A204.1 (cell line): ENCODE results near the gene MYO7A.

ENCODE experiments used
- FAIRE-seq: peaks from 2 replicates; lab custom pipeline; 2012; peaks lifted over from hg19 to GRCh38; lab: Jason Lieb, UNC

MYO7A gene

DNA sequence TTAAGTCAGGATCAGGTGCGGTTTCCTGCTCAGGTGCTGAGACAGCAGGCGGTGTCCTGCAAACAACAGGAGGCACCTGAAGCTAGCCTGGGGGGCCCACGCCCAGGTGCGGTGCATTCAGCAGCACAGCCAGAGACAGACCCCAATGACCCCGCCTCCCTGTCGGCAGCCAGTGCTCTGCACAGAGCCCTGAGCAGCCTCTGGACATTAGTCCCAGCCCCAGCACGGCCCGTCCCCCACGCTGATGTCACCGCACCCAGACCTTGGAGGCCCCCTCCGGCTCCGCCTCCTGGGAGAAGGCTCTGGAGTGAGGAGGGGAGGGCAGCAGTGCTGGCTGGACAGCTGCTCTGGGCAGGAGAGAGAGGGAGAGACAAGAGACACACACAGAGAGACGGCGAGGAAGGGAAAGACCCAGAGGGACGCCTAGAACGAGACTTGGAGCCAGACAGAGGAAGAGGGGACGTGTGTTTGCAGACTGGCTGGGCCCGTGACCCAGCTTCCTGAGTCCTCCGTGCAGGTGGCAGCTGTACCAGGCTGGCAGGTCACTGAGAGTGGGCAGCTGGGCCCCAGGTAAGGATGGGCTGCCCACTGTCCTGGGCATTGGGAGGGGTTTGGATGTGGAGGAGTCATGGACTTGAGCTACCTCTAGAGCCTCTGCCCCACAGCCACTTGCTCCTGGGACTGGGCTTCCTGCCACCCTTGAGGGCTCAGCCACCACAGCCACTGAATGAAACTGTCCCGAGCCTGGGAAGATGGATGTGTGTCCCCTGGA is at the start of gene MYO7A:
Gene MYO7A, plus strand, starts transcription at position 327 of the 772 bp plus-strand sequence. CDS start 2,389 bp downstream, outside the sequence.
- no peak for FAIRE-seq

DNA sequence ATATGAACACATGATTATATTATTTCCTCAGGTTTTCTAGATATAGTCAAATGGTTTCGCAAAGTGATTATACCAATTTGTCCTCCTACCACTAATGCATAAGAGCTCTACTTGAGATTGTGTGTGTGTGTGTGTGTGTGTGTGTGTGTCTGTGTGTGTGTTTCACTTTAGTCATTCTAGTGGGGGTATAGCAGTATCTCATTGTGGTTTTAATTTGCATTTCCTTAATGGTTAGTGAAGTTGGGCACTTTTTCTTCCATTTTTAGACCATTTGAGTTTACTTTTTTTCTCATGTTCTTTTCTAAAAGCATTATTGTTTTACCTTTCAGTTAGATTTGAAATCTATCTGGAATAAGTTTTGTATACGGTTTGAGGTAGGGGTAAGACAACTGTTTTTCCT is 48.4 kb upstream of the MYO7A start:
- no peak for FAIRE-seq

DNA sequence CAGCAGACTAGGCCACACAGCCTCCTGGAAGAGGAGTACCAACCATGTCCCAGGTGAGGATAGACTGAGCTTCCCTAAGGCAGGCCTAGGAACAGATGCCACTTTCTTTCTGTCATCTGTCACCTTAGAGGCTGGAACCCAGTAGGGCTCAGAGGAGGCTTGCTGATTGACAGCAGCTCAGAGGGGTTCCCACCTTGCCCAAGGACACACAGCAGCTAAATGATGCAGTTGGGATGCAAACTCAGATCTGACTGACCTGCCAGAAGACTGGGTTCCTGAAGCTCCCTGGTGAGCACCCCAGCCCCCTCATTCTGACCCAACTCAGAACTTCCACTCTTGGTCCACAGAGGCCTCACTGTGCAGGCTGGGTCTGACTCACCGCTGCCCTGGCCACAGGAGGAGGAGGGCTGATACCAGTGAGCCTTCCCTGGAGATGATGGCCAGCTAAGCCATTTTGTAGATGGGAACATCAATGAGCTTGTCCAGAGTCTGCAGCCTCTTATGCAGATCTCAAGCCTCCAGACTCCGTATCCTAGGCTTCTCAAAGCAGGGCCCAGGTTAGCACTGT is 47.3 kb upstream of the MYO7A start:
- no peak for FAIRE-seq

DNA sequence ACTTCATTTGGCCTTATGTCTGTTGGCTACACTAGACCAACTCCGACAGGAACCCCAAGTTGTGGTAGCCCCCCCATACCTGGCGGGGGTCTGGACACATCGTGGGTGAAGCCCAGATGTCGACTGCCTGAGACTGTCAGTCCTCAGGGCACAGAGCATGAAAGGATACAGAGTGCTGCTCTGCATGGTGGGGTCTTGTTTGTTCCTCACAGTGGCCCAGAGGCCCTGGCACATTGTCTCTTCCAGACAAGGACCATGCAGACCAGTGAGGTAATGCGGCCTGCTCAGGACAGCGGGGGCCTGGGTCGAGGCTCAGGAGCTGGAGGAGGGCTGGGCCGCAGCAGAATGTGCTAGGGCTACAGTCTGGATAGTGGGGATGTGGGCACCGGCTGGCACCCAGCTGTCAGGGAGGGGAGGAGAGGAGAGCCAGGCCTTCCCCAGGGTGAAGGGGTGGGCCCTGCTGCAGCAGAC is 46.6 kb upstream of the MYO7A start:
- FAIRE-seq: no peak

DNA sequence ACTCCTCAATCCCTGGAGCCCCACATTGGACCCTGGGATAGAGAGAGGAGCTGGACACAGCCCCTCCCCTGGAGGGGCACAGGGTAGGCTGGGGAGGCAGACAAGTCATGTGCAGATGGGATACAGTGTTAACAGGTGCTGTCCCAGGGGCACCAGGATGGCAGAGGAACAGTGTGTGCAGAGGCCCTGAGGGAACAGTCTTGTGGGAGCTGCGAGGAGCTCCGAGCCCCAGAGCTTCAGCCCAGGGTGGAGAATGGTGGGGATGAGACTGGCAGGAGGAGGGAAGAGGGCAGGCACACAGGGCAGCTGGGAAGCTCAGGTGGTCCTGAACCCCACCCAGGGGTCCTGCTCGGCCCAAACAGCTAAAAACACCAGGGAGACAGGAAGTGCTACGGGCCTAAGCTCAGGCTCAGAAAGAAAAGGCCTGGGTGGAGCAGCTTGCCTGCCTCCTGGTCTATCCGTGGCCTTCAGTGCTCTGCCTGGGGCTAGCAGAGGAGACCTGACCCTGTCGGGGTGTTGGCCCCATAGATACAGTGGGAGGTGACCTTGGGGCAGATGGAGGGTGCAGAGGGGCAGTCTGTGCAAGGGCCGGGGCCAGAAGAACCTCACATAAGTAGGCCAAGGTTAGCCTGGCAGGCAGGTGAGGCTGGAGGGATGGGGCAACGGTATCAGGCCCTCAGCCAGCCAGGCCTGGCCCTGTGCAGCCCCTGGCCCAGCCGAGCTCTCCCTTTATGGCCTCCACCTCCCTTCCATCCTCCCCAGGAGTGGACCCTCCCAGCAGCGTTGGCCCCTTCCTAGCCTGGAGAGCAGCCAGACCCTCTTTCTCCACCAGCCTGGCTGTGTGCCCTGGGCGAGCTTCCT is 45.8 kb upstream of the MYO7A start:
- FAIRE-seq: no peak

DNA sequence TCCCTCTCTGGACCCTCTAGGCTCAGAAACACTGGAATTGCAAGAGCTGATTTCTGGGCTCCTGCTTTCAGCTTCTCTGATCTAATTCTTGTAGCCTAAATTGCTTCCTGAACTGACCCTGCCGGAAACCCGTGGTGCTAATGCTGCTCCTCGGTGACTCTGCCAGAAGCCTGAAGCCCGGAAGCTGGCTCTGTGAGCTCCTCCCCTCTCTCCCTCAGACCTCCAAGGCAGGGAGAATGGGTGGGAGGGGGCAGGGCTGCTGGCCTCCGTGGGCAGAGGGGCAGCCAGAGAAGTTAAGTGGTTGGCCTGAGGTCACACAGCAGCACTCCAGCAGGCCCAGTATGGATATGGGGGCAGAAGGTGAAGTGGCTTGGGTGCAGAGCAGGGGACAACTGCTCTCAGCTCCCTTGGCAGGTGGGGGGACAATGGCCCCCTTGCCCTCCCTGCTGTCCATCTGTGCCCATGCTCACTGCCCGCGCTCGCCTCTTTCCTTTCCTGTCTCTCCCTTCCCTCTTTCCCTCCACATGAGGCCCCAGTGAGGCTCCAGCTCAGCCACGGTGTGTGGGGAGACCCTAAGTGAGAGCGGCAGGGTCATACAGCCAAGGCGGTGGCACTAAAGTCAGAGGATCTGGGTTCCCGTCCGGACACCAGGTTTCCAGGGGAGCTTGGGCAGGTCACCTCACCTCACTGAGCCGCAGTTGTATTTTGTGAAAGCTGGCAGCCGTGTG is 45.0 kb upstream of the MYO7A start:
- FAIRE-seq: no peak

DNA sequence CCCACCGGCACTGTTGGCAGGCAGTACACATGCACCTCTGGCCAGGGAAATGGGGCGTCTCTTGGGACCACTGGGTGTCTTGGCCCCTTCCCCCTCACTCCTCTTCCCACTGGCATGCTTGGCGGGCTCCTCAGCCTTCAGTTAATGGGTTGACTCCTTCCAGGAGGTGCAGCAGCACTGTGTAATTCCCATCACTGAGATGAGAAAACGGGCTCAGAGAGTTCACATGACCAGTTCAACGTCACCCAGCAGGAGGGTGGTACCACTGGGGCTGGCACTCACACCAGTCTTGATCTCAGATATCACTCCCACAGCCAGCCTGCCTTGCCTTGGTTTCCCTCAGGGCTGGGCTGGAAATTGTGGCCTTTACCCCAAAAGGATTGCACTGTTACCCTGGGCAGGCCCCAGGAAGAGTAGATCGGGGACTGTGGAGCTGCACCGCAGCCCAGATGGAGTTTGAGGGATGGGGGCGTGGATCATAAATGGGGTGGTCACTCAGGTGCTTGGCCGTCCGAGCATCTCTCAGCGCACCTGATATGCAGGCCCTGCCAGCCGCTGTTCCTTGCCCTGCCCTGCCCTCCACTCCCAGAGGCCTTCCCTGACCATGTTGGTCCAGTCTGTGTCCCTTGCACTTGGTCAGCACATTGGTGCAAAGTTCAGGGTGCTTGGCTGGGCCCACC is 44.3 kb upstream of the MYO7A start:
- FAIRE-seq: no peak

DNA sequence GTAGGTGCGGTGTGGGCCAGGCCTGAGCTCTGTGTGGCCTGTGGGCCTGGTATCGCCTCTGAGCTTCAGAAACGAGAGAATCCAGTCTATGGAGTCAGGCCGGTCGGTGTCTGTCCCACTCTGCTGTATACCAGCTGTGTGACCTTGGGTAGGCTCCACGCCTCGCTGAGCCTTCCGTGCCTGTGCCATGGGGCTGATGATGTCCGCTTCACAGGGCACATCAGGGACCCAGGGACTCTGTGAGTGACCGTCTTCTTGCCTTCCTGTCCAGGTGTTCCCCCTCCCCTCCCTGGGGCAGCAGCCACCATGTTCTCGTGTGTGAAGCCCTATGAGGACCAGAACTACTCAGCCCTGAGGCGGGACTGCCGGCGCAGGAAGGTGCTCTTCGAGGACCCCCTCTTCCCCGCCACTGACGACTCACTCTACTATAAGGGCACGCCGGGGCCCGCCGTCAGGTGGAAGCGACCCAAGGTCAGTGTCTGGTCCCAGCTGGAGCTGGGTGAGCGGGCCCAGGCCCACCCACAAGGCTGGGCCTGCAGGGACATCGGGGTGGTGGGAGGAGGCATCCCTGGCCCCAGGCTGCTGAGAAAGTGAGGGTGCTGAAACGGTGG is 43.4 kb upstream of the MYO7A start:
- no peak for FAIRE-seq

DNA sequence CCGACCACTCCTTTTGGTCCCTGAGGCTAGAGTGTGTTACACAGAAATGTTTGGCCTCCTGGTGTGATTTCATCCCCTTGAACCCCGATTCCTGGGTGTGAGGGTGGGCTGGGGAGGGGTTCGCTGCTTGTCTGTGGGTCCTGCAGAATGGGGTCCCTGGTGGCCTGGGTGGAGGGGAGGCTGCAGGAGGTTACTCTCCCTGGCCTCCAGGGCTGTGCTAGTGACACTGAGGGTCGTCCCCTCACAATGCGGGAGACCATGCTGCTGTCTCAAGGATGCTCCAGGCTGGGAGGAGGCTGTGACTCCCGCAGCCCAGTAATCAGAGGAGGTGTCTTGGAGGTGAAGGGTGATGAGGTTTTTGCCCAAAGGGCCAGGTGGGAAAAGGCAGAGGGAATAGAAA is 42.4 kb upstream of the MYO7A start:
- FAIRE-seq: no peak

DNA sequence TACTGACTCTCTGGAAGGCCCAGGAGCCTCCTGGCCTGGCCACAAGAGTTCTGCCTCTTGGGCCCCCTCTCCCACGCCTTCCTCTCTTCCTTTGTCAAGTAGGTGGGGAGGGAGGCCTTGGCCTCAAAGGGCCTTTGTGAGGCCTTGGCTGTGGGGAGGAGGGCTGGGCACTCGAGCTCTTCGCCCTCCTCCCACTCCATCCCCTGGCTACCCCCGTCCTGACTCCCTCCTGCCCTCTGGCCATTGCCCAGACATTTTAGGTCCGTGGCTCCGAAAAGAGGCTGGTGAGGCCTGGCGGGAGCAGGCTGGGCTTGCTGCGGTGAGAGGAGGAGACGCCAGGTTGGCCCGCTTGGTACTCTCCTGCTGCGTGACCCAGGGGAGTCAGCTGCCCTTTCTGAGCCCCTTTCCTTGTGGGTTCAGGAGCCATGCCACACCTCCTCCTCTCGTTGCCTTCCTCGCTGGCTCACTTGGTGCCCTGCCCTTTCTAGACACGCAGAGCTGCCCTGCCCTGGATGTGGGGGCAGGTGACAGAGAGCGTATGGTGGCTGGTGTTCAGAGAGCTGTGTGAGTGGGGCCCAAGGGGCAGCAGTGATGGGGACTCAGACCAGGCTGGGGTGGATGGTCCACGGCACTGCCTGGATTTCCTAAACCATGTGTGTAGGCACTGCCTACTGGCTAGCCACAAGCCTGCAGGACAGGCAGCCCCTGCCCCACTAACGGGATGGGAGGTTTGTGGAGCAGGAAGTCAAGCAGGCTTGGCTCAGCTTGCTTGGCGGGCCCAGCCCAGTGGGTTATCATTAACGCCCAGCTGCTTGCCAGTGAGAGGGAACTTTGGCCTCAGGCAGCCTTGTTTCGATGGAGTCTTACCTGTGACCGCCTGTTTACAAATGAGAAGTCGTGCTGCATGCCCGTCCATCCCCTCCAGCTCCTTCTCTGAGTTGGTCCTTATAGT is 41.2 kb upstream of the MYO7A start:
- FAIRE-seq: no peak

DNA sequence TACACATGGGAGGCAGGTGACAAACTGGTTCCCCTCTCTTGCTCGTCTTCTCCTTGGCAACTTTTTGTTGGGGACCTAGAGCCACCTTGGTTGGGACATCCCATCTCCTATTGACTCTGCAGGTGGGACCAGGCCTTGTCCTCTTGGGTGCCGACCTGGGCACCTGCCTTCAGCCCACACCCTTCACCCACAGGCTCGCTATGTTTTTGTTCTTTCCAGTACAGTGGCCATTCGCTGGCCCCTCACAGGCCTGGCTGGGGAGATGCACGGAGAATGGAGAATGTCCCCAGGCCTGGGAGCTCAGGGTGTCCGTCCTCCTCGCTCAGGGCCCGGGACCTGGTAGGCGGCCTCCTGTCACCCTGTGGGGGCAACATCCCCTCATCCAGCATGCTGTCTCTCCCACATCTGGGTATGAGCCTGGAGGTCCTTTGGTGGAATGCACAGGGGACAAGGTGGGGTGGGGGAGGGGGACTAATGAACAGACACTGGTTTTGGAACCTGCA is 40.3 kb upstream of the MYO7A start:
- no peak for FAIRE-seq

DNA sequence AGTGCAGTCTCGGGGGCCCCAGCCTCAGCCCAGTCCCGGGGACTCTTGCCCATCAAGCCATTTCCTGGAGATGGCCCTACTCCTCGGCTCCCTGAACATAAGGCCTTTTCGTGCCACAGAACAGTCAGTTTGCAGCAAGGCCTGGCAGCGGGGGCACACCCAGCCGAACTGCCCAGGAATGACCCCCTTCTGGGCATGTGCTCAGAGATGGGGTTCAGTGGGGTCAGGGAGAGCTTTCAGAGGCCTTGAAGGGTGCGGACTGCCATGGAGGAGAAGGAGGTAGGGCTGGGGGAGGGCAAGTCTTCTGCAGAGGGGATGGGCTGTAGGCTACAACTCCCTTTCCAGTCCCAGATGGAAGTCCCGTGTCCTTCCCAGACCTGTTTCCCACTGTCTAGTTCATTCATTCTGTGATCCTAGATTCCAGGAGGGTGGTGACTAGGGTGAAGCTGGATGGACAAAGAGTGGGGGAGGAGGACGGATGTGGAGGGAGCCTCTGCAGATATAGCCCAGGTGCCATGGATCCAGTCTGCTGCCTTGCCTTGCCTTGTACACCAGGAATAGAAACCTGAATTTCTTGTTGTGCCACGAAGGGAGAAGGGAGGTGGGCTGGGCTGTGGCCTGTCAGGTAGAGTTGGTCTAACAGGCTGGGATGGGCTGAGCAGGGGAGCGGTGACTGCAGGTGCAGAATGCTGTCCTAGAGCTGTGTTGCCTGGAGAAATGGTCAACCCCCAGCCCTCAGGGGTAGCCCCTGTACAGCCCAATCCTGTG is 39.6 kb upstream of the MYO7A start:
- no peak for FAIRE-seq

DNA sequence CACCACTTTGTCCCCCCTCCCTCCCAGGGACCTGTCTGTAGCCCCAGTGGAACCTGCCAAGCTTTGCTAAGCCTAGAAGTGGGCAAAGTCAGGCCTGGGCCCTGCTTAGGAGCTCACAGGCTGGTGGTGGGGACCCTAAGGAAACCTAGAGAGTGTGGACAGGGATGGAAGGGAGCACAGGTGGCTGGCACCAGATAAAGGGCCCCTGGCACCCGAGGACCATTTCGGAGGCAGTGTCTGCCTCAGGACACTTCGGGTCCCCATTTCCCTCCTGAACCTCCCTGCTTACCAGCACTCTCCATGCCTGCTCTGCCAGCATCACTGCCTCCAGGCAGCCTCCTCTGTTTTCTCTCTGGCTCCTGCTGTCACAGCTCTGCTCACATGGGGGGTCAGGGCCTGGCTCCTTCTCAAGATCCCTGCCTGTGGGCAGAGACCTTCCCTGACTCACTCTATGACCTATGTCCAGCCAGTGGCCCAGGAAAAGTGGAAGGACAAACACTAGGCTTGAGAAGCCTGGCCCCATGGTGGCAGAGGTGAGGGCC is 39.0 kb upstream of the MYO7A start:
- no peak for FAIRE-seq

DNA sequence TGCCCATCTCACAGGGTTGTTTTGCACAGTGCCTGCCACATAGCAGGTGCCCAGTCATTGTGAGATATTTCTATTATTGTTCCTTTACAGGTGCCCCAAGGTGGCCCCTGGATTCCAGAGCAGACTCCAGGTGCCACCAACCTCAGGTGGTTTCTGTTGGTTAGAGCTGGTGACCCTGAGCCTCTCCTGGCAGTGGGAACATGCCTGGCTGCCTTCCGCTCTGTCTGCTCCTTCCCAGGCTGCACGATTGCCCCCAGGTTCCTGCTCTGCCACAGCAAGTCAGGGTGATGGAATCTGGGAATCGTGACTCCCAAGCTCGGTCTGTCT is 38.0 kb upstream of the MYO7A start:
- no peak for FAIRE-seq

DNA sequence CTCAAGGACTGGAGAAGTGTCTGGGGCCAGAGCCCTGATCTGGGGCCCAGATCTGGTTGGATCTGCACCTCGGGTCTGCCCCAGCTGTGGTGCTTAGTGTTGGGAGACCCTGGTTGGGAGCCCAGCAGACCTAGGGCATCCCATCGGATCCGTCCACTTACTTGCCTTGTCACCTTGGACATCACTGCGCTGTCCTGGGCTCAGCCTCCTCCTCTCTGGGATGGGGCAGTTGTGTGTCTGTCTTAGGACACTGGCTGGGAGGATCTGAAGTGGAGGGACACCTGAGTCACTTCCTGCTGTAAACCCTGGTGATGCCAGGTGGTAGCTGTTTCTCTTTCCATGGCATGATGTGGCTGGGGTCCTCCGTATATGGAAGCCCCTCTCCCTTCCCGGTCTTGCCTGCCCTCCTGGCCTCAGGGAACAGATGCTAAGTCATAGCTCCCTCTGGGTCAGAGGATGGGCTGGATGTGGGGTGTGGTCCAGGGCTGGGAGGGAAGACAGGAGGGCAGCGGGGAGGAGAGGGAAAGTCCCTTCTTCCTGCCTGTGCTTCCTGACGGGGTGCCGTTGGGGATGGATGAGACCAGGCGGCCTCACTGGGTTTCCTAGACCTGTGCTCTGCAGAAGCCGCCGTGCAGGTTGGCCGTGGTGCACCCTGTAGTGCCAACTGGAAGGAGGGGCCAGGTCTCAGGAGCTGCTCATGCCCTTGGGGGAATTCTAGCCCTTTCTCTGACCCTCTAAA is 37.5 kb upstream of the MYO7A start:
- no peak for FAIRE-seq

DNA sequence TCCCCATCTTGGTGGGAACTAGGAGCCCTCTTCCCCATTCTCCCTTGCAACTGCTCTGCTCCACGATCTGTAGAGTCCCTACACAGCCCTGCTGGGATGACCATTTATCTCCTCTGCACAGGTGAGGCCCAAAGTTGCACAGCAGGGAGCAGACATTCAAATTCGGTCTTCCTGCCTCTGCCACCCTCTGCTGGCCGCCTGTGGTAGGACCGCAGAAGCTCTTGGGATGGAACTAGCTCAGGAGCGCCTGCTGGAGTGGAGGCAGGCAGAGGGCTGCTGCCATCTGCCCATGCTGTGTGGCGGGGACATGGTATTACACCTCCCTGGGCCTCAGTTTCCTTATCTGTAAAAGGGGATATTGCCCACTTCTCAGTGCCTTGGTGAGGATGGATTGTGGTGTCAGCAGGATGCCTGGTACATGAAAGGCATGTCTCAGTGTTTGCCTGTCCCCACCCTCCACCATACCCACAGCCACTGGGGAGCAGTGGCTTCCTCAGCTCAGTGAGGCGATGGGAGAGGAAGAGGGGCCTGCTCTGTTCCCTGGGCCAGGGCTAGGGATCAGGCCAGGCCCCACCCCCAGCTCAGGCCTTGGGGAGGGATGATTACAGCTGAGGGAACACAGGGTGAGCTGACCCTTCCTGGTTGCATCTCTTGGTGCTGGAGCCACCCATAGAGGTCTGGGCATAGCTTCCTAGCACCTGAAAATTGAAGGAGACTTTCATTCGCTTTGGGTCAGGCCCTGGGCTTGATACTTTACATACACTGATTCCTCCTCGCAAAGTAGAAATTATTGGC is 36.7 kb upstream of the MYO7A start:
- FAIRE-seq: no peak

DNA sequence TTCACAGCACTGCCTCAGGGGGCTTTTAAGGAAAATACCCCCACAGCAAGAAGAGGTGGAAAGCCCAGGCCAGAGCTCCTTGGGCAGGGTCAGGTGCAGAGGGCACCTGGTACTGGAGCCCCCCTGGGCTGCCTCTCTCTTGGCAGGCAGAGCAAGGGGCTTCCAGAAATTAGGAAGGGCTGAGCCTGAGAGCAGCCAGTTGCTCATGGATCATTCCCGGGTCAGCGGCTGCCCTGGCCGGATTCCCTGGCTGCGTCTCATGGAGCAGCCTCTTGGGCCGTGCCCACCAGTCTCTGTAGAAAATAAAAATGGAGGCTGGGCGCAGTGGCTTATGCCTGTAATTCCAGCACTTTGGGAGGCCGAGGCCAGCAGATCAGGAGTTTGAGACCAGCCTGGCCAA is 35.7 kb upstream of the MYO7A start:
- FAIRE-seq: no peak
